ENCODE measurements around the gene DDX47. TPM values are rescaled to one million over a fixed set of nuclear protein-coding genes. Genes with fewer than 3 reads are reported as not detected.

Gene DDX47
- total RNA-seq, 3 donors from 2014 or later (not counting 1 experiment from before 2014, with no cell fraction given): 98.9 to 120 (median 114) TPM

DNA sequence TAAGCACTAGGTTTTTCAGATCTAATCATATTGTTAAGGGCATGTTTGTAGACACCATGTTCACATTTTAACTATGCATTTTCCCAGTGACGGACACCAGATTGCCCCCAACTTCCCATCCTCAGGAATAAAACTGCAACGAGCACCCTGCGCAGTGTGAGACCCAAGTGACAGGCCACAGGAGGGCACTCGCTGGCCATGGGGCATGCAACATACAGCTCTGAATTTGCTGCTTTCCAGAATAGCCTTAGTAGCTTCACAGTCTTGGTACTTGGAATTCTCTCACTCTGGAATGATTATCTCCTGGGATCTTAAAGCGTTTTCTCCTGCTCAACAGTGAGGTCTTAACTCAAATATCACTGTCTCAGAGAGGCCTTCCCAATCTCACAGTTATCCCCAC is 972 bp upstream of the DDX47 start:
- WGBS (ENCODE audit: insufficient coverage): 95% methylated on average over 5 of the region's 5 CpGs
- Mint-ChIP-seq H3K9me3 (no peaks in the 10 kb centered on the region), H3K4me3 (no peak overlapping the region), H3K27me3 (ENCODE audit: low read depth in 2 of 2) (no peaks in the 10 kb centered on the region), H3K36me3 (no peaks in the 10 kb centered on the region), H3K27ac (no peak overlapping the region), H3K4me1 (peaks cover 51 to 56% of the 10 kb centered on the region in 2 donors)
- Histone ChIP-seq H3K27me3 (ENCODE audit: control insufficient read depth, insufficient read depth, low read length) (no peaks in the 10 kb centered on the region), H3K27ac (ENCODE audit: low read length) (no peak overlapping the region), H3K36me3 (ENCODE audit: control insufficient read depth, insufficient read depth, low read length) (peaks cover 12% of the 10 kb centered on the region), H3K4me3 (ENCODE audit: low read length) (no peak overlapping the region), H3K4me1 (ENCODE audit: control insufficient read depth, insufficient read depth, low read length) (peaks cover 35% of the 10 kb centered on the region), H3K9me3 (ENCODE audit: control insufficient read depth, insufficient read depth, low read length) (no peaks in the 10 kb centered on the region)
- no peak for DNase-seq
- TF ChIP-seq, protein P1, sequence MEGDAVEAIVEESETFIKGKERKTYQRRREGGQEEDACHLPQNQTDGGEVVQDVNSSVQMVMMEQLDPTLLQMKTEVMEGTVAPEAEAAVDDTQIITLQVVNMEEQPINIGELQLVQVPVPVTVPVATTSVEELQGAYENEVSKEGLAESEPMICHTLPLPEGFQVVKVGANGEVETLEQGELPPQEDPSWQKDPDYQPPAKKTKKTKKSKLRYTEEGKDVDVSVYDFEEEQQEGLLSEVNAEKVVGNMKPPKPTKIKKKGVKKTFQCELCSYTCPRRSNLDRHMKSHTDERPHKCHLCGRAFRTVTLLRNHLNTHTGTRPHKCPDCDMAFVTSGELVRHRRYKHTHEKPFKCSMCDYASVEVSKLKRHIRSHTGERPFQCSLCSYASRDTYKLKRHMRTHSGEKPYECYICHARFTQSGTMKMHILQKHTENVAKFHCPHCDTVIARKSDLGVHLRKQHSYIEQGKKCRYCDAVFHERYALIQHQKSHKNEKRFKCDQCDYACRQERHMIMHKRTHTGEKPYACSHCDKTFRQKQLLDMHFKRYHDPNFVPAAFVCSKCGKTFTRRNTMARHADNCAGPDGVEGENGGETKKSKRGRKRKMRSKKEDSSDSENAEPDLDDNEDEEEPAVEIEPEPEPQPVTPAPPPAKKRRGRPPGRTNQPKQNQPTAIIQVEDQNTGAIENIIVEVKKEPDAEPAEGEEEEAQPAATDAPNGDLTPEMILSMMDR (IDR thresholded peaks at IDR 0.05): no peak
- ATAC-seq: no peak
- intact Hi-C loops (cut with micrococcal nuclease): loop anchor here (2.0 kb wide), 1 partner anchor 435 kb away; no protein-coding TSS in a partner anchor

DNA sequence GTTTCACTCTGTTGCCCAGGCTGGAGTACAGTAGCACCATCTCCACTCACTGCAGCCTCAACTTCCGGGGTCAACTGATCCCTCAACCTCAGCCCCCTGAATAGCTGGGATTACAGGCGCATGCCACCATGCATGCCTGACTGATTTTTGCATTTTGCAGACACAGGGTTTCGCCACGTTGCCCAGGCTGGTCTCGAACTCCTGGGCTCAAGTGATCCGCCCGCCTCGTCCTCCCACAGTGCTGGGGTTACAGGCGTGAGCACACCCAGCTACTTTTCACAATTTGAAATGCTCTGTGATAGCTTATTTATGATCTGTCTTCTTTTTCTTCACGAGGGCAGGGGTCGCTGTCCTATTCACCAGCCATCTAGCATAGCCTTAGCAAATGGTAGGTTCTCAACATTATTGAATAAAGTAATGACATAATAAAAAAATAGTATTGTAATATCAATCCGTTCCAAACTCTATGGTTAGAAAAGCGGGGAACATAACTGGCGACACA is 477 bp upstream of the DDX47 start:
- H3K27ac Mint-ChIP-seq: peak overlapping the region; percentile 91 to 93
- ATAC-seq: no peak
- intact Hi-C loops (cut with micrococcal nuclease): loop anchor here (1.0 to 2.0 kb wide), 2 partner anchors 24 to 436 kb away; no protein-coding TSS in a partner anchor

DNA sequence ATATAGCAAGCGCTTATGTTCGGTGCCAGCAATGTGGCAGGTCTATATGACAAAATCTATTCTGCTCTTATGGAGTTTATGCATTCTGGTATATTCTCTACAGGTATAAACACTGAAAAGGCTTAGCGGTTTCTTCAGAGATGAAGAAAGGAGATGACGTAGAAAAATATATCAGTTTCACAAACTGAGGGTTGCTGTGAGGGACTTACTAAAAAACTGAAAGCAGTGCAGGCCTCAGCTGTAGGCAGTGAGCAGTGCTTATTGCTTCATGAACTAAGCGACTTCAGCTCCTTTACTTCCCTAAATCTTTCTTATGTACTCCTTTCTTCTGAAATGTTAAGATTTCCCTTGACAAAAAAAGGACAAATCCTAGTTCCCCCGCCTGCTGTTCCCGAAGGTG is 4.5 kb downstream of the DDX47 start:
- no peaks in the 10 kb centered on the region for H3K27me3 ChIP-seq (ENCODE audit: control insufficient read depth, insufficient read depth, low read length)
- H3K9me3 ChIP-seq (ENCODE audit: control insufficient read depth, insufficient read depth, low read length): no peaks in the 10 kb centered on the region
- H3K36me3 ChIP-seq (ENCODE audit: control insufficient read depth, insufficient read depth, low read length): peaks cover 36% of the 10 kb centered on the region
- no peak for DNase-seq
- H3K27ac ChIP-seq (ENCODE audit: low read length): no peak overlapping the region
- H3K9me3 Mint-ChIP-seq: no peaks in the 10 kb centered on the region
- TF ChIP-seq, protein P1 (IDR thresholded peaks at IDR 0.05): no peak
- 92% methylated on average over 7 of the region's 7 CpGs for WGBS (ENCODE audit: insufficient coverage)
- H3K4me3 Mint-ChIP-seq: no peak overlapping the region
- H3K4me3 ChIP-seq (ENCODE audit: low read length): no peak overlapping the region
- H3K27ac Mint-ChIP-seq: no peak overlapping the region
- ATAC-seq: no peak
- H3K36me3 Mint-ChIP-seq: peaks cover 9% of the 10 kb centered on the region
- no peaks in the 10 kb centered on the region for H3K27me3 Mint-ChIP-seq (ENCODE audit: low read depth in 2 of 2)
- intact Hi-C loops (cut with micrococcal nuclease): no loop called here
- peaks cover 16% of the 10 kb centered on the region for H3K4me1 ChIP-seq (ENCODE audit: control insufficient read depth, insufficient read depth, low read length)
- peaks cover 53 to 58% of the 10 kb centered on the region in 2 donors for H3K4me1 Mint-ChIP-seq

More for the DNA sequence above, 477 bp upstream of the DDX47 start:
- Mint-ChIP-seq H3K27me3 (ENCODE audit: low read depth in 2 of 2) (no peaks in the 10 kb centered on the region), H3K36me3 (no peaks in the 10 kb centered on the region), H3K9me3 (no peaks in the 10 kb centered on the region), H3K4me3 (peak overlapping the region; percentile 95), H3K4me1 (peaks cover 51 to 56% of the 10 kb centered on the region in 2 donors)
- H3K27ac ChIP-seq (ENCODE audit: low read length): peak overlapping the region; percentile 8
- WGBS (ENCODE audit: insufficient coverage): 79% methylated on average over 12 of the region's 14 CpGs
- H3K4me3 ChIP-seq (ENCODE audit: low read length): no peak overlapping the region
- H3K27me3 ChIP-seq (ENCODE audit: control insufficient read depth, insufficient read depth, low read length): no peaks in the 10 kb centered on the region
- no peaks in the 10 kb centered on the region for H3K9me3 ChIP-seq (ENCODE audit: control insufficient read depth, insufficient read depth, low read length)
- TF ChIP-seq, protein P1 (IDR thresholded peaks at IDR 0.05): no peak
- peaks cover 15% of the 10 kb centered on the region for H3K36me3 ChIP-seq (ENCODE audit: control insufficient read depth, insufficient read depth, low read length)
- DNase-seq: no peak
- peaks cover 30% of the 10 kb centered on the region for H3K4me1 ChIP-seq (ENCODE audit: control insufficient read depth, insufficient read depth, low read length)

DNA sequence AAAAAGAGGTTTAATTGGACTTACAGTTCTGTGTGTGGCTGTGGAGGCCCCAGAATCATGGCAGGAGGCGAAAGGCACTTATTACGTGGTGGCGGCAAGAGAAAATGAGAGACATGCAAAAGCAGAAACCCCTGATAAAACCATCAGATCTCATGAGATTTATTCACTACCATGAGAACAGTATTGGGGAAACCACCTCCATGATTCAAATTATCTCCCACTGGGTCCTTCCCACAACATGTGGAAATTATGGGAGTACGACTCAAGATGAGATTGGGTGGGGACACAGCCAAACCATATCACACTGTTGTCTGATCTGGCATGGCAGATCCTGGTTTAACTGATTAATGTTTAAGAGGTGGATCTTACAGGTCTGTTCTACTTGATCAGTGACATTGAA is 5.6 kb downstream of the DDX47 start:
- Histone ChIP-seq H3K27ac (ENCODE audit: low read length) (no peak overlapping the region), H3K9me3 (ENCODE audit: control insufficient read depth, insufficient read depth, low read length) (no peaks in the 10 kb centered on the region), H3K4me3 (ENCODE audit: low read length) (no peak overlapping the region), H3K27me3 (ENCODE audit: control insufficient read depth, insufficient read depth, low read length) (no peaks in the 10 kb centered on the region), H3K4me1 (ENCODE audit: control insufficient read depth, insufficient read depth, low read length) (peaks cover 7% of the 10 kb centered on the region), H3K36me3 (ENCODE audit: control insufficient read depth, insufficient read depth, low read length) (peaks cover 46% of the 10 kb centered on the region)
- intact Hi-C loops (cut with micrococcal nuclease): no loop called here
- TF ChIP-seq, protein P1 (IDR thresholded peaks at IDR 0.05): no peak
- no peak for ATAC-seq
- Mint-ChIP-seq H3K27me3 (ENCODE audit: low read depth in 2 of 2) (no peaks in the 10 kb centered on the region), H3K4me3 (no peak overlapping the region), H3K9me3 (no peaks in the 10 kb centered on the region), H3K4me1 (peaks cover 42 to 47% of the 10 kb centered on the region in 2 donors), H3K36me3 (peaks cover 18% of the 10 kb centered on the region), H3K27ac (no peak overlapping the region)
- 81% methylated on average over 3 of the region's 4 CpGs for WGBS (ENCODE audit: insufficient coverage)
- DNase-seq: no peak

Measured in natural killer cell (primary cell).